ENCODE results near the gene MEN1.

The MEN1 gene

GRCh38 chr11:64803158-64803845 is 7.0 kb downstream of the MEN1 start, which contains the start of gene MAP4K2:
Gene MAP4K2 (minus strand): TSS chr11:64803214. CDS start chr11:64803149, 65 bp downstream.
- DNase-seq: peak in 53 of 56 donors; percentile 18 to 89 (median 61)

- peak in 3 of 56 donors; percentile 16 to 81 (median 62) for DNase-seq
Observed at GRCh38 chr11:64802370-64803157, 7.8 kb downstream of the MEN1 start.

DNA sequence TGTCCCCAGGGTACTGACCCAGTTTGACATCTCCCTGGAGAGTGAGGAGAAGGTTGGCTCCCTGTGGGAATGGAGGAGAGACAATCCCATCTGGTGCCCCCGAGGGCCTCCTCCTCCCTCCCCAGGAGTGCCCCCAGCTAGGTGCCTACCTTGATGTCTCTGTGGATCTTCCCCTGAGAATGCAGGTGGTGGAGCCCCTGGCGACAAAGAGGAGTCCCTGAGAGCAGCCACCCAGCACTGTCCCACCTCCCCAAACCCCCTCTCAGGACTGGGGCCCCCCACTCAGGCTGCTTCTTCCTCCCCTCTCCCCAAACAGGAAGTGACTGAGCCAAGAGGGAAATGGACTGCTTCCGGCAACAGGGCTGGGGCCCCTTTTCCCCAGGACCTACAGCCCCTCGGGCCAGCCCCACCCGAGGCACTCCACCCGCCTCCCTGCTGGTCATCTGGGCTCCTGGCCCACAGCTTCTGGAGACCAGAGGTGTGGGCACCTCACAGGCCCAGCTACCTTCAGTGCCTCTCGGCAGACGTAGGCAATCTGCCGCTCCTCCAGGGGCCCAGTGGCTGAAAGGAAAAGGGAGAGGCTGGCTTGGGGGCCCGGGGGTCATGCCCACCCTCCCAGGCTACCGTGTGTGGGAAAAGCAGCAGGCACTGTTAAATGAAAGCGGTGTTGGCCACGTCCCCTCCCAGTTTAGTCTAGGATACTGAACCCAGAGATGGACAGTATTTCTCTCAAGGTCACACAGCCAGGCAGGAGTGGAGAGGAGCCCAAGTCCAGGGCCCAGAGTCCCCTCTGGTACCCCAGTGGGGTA is 8.6 kb downstream of the MEN1 start:
- no peak for DNase-seq

GRCh38 chr11:64801158-64801464 is 9.2 kb downstream of the MEN1 start:
- DNase-seq: no peak

GRCh38 chr11:64800303-64801157 is 9.8 kb downstream of the MEN1 start:
- no peak for DNase-seq

DNA sequence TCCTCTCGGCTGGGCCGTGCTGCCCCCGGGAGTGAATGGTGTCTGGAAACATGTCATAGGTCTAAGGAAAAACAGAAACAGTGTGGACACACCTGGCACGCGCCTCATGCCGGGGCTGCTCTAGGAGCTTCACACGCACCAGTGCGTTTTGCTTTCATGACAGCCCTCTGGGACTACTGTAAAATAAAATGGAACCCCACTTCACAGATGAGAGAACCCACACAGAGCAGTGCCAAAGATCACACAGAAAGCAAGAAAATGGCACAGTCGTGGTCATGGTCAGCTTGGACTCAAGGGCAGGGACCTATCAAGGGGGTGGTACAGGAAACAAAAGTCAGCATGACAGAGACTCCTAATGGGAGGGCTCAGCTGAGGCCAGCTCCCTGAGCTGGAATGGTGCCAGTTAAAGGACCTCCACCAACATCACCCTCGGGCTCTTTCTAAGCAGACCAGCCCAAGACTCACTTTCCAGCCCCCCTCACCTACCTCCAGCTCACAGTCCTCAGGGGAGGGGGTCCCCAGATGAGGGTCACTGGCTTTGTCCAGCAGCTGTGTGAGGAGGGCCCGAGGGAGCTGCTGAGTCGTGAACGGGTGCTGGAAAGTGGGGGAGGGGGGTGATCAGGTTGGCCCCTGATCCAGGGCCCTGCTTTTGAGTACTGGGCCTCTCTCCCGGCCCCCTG is 10.6 kb downstream of the MEN1 start:
- DNase-seq: no peak

DNA sequence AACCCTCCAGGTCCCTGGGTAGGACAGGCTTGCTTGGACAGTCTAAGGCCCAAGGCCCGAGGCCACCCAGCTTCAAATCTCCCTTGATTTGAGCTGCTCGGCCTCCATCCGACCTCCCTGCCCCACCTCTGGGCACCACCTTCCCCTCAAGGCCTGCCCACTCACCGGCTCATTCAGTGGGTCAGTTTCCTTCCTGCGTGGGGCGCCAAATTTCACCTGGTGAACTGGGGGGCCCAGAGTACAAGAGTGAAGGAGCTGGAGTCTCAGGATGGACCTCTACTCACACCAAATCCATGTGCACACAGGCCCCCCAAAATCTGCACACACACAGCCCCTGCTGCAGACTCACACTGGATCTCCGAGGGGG is 11.1 kb downstream of the MEN1 start:
- DNase-seq: no peak

DNA sequence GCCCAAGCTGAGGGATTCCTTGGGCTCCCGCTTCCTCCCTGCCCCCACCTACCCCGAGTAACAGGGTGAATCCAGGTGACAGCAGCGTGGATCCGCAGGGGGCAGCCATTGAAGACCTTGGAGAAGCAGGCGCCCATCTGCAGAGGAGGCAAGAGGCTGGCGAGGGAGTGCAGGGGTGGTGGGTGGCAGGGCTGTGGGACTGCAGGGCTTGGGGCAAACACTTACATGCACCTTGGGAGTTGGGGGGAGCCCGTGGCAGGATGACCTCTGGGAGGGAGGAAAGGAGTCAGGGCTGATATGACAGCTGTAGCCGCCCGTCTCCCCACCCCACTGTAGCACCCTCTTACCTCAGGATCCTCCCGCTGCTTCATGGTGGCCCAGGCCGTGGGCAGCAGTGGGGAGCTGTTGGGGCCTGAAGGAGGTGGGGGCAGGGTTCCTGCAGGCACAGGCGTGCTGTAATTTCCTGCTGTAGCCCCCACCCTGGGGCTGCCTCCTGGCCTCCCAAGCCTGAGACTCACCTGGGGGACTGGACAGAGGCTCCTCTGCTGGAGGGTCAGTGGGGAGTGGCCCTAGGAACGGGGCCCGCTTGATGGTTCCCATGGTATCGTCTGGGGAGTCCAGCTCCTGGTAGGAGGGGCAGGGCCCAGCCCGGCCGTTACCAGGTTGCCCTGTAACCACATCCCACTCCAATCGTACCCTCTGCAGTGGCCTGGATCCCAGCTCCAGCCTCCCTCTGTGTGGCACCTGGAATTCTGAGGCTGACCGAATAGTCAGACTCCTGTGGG is 13.4 kb downstream of the MEN1 start:
- no peak for DNase-seq

GRCh38 chr11:64796047-64796756 is 14.1 kb downstream of the MEN1 start:
- DNase-seq: no peak

DNA sequence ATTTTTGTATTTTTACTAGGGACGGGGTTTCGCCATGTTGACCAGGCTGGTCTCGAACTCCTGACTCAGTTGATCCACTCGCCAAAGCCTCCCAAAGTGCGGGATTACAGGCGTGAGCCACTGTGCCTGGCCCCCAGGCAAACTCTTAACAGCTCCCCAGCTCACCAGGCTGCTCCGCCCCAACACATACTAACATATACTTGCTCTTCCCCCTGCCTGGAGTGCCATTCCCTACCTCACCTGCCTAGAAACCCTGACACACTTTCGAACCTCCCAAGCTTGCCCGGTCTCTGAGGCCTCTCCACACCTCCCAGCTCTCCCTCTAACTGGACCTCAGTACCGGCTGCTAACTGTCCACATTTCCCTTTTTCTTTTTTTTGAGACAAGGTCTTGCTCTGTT is 15.8 kb downstream of the MEN1 start:
- DNase-seq: no peak

DNA sequence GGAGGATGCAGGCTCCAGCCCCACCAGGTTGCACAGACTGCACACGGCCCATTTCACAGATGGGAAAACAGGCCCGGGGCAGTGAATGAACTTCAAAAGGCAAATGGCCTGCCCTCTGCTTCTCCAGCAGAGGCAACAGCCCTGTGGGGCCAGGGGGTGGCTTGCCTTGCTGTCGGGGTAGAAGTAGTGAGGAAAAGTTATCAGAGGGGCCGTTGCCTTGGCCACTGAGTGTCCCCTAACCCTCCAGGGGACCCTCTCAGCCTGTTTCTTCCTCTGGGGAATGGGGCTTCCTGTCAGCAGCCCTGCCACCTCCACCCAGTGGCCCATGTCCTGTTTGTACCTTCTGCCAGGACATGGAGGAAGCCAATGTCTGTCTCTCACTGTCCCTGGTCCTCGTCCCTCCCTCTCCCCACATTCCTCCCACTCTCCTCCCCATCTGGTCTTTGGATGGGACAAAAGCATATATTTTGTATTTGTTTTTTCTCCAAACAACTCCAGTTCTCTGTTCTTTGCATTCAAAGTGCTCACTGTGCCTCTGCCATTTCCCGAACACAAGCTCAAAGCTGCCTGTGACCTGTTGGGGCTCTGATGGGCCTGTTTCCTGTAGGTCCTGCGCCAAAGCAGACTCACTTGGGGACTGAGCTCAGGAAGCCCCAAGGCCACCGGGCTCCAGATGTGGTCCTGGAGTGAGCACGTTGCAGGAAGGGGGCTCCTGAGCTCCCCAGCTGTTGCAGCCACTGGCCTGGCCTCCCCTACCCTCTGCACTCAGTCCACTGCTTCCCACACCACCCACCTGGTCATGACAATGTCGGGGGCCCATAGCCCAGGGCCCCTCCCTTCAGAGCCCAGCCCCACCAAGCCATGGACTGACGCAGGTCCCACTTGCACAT is 16.8 kb downstream of the MEN1 start:
- no peak for DNase-seq

GRCh38 chr11:64792482-64792881 is 17.9 kb downstream of the MEN1 start:
- no peak for DNase-seq

DNA sequence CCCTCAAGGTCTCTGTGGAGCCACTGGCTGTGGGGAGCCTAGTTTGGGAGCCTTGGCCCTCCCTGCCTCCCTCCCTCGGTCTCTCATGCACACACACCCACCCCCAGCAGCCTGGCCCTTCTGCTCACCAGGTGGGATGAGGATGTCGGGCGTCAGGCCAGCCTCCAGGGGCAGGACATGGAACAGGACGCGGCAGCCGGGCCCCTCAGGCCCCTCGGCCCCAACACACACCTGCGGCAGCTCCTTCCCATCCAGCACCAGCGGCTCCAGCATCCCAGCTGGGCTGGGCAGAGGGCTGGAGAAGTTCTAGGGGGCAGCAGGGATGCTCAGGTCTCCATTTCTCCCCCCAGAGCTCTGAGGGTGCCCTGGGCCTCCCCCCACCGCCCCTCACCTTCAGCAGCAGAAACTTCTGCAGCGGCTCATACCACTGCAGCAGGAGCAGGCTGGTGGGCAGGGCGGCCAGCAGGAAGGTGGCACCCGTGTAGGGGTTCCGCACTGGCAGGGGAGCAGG is 18.5 kb downstream of the MEN1 start:
- DNase-seq: no peak

- DNase-seq: no peak
Observed at GRCh38 chr11:64790205-64791095, 19.9 kb downstream of the MEN1 start.

DNA sequence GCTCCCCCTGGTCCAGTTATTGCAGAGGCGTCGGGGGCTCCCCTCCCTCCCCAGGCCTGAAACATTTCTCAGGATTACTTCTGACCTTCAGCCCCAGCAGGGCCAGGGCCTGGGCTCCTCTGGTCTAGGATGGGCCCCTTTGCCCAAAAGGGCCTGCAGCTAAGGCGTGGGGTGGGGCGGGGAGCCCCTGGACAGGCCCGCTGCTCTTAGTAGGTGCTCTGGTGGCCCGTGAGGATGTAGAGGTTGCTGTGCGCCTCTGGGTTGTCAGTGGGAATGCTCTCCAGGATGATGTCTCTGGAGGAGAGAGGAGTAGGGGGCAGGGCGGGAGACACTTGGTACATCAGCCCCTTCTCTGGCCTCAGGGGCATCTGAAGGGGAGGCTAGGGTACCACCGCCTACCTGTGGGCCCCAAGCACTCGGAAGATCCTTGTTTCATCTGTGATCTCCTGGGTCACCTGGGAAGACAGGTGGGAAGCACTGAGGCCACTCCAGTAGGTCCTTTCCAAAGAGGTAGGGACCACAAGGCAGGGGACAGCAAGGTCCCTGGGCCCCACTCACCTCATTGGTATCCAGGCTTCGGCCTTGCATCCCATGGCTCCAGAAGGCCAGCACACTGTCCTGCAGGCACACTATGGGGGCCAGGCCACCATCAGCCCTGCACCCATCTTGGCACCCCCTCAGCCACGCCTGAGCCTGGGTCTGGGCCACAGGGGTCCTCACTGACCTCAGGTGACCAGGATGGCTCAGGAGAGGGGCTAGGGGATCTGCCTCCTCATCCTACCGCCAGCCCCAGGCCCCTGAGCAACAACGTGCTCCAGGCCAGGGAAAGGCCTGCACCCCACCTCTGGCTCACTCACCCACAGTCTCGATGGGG is 20.8 kb downstream of the MEN1 start:
- no peak for DNase-seq

Data from amygdala (tissue), 56 donors.